Measurements from ENCODE around the gene TRAK1. TPM values are rescaled to one million over a fixed set of nuclear protein-coding genes. Genes with fewer than 3 reads are reported as not detected.

Gene TRAK1
- polyA plus RNA-seq, 3 donors, result 6.8 to 16.7 (median 10.5) TPM

- no peak overlapping the region for H3K27ac ChIP-seq (ENCODE audit: low read depth, low read length)
These were observed 144.4 kb downstream of the TRAK1 start for GRCh38 chr3:42235532-42235931.

GRCh38 chr3:42236611-42237010, 145.5 kb downstream of the TRAK1 start:
- no peak overlapping the region for H3K27ac ChIP-seq (ENCODE audit: low read depth, low read length)
- WGBS, 3 donors, result 90 to 98% (median 91%) methylated on average over 2 of the region's 2 CpGs

GRCh38 chr3:42246091-42246490, 154.9 kb downstream of the TRAK1 start:
- 20 to 67% (median 59%) methylated on average over 1 of the region's 1 CpG for WGBS, 3 donors
- H3K27ac ChIP-seq (ENCODE audit: low read depth, low read length), result no peak overlapping the region

- 3 to 13% (median 11%) methylated on average over 9 of the region's 9 CpGs for WGBS, 3 donors
- H3K27ac ChIP-seq (ENCODE audit: low read depth, low read length), result no peak overlapping the region
These were observed 156.4 kb downstream of the TRAK1 start for GRCh38 chr3:42247576-42248027.

GRCh38 chr3:42250761-42251160, 159.6 kb downstream of the TRAK1 start:
- no peak overlapping the region for H3K27ac ChIP-seq (ENCODE audit: low read depth, low read length)
- WGBS, 3 donors, result 0 to 98% (median 94%) methylated on average over 1 of the region's 1 CpG

- 44 to 73% (median 59%) methylated on average over 3 of the region's 3 CpGs for WGBS, 3 donors
These were observed 163.4 kb downstream of the TRAK1 start for GRCh38 chr3:42254566-42254965.

GRCh38 chr3:42256135-42256819, 165.1 kb downstream of the TRAK1 start:
- 86 to 95% (median 90%) methylated on average over 1 of the region's 1 CpG for WGBS, 3 donors
- H3K27ac ChIP-seq (ENCODE audit: low read depth, low read length), result no peak overlapping the region

More at GRCh38 chr3:42254566-42254965, 163.4 kb downstream of the TRAK1 start:
- H3K27ac ChIP-seq (ENCODE audit: low read depth, low read length), result no peak overlapping the region

GRCh38 chr3:42257007-42257406, 165.8 kb downstream of the TRAK1 start:
- 53 to 74% (median 59%) methylated on average over 7 of the region's 7 CpGs for WGBS, 3 donors
- H3K27ac ChIP-seq (ENCODE audit: low read depth, low read length), result no peak overlapping the region

- 30 to 39% (median 35%) methylated on average over 2 of the region's 2 CpGs for WGBS, 3 donors
- H3K27ac ChIP-seq (ENCODE audit: low read depth, low read length), result no peak overlapping the region
These were observed 171.4 kb downstream of the TRAK1 start for GRCh38 chr3:42262525-42262924.

- H3K27ac ChIP-seq (ENCODE audit: low read depth, low read length), result no peak overlapping the region
- WGBS, 3 donors, result 9 to 13% (median 10%) methylated on average over 53 to 55 of the region's 56 CpGs
These were observed 172.5 kb downstream of the TRAK1 start for GRCh38 chr3:42263354-42264346.

- WGBS, 3 donors, result 9 to 14% (median 10%) methylated on average over 36 to 37 of the region's 37 CpGs
- H3K27ac ChIP-seq (ENCODE audit: low read depth, low read length), result no peak overlapping the region
These were observed 173.4 kb downstream of the TRAK1 start for GRCh38 chr3:42264399-42265058.

GRCh38 chr3:42265059-42265991, 174.2 kb downstream of the TRAK1 start:
- no peak overlapping the region for H3K27ac ChIP-seq (ENCODE audit: low read depth, low read length)
- 9 to 14% (median 10%) methylated on average over 52 to 60 of the region's 60 CpGs for WGBS, 3 donors

GRCh38 chr3:42266085-42266484, 174.9 kb downstream of the TRAK1 start, which contains the start of gene CCK:
CCK (minus strand) TSS chr3:42266185; CDS start chr3:42263630, 2,555 bp downstream.
- WGBS, 3 donors, result 41 to 47% (median 43%) methylated on average over 16 of the region's 16 CpGs
- H3K27ac ChIP-seq (ENCODE audit: low read depth, low read length), result no peak within 1 kb of the TSS

GRCh38 chr3:42267878-42268277, 176.7 kb downstream of the TRAK1 start:
- 75 to 91% (median 85%) methylated on average over 6 of the region's 6 CpGs for WGBS, 3 donors
- no peak overlapping the region for H3K27ac ChIP-seq (ENCODE audit: low read depth, low read length)

- no peak overlapping the region for H3K27ac ChIP-seq (ENCODE audit: low read depth, low read length)
- WGBS, 3 donors, result 76 to 81% (median 77%) methylated on average over 7 of the region's 7 CpGs
These were observed 178.5 kb downstream of the TRAK1 start for GRCh38 chr3:42269647-42270046.

- WGBS, 3 donors, result 33 to 82% (median 64%) methylated on average over 1 of the region's 1 CpG
- H3K27ac ChIP-seq (ENCODE audit: low read depth, low read length), result no peak overlapping the region
These were observed 179.4 kb downstream of the TRAK1 start for GRCh38 chr3:42270561-42270960.

GRCh38 chr3:42271786-42272185, 180.6 kb downstream of the TRAK1 start:
- no peak overlapping the region for H3K27ac ChIP-seq (ENCODE audit: low read depth, low read length)

GRCh38 chr3:42273361-42273760, 182.2 kb downstream of the TRAK1 start:
- no peak overlapping the region for H3K27ac ChIP-seq (ENCODE audit: low read depth, low read length)
- 41 to 51% (median 46%) methylated on average over 2 of the region's 2 CpGs for whole genome bisulfite sequencing, 3 donors

All from adipose tissue (tissue), 3 donors.